ENCODE measurements around the gene FRMD8.

DNA sequence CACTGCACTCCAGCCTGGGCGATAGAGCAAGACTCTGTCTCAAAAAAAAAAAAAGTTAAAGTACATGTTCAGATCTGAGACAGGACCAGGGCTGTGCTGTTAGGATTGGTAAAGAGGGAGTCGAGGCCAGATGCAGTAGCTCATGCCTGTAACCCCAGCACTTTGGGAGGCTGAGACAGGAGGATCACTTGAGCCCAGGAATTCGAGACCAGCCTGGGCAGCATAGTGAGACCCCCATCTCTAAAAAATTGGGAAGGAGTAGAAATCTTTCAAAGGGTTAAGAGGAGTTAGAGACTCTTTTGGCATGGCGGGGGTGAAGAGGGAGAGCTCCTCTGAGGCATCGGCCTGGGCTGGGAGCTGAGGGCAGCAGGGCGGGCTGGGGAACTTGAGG lies 15.8 kb upstream of the FRMD8 start:
- TF ChIP-seq, protein P1, sequence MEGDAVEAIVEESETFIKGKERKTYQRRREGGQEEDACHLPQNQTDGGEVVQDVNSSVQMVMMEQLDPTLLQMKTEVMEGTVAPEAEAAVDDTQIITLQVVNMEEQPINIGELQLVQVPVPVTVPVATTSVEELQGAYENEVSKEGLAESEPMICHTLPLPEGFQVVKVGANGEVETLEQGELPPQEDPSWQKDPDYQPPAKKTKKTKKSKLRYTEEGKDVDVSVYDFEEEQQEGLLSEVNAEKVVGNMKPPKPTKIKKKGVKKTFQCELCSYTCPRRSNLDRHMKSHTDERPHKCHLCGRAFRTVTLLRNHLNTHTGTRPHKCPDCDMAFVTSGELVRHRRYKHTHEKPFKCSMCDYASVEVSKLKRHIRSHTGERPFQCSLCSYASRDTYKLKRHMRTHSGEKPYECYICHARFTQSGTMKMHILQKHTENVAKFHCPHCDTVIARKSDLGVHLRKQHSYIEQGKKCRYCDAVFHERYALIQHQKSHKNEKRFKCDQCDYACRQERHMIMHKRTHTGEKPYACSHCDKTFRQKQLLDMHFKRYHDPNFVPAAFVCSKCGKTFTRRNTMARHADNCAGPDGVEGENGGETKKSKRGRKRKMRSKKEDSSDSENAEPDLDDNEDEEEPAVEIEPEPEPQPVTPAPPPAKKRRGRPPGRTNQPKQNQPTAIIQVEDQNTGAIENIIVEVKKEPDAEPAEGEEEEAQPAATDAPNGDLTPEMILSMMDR (IDR thresholded peaks at IDR 0.05) = no peak
- no peak for TF ChIP-seq POLR2A (IDR thresholded peaks at IDR 0.05)
- no peak for TF ChIP-seq POLR2AphosphoS5 (IDR thresholded peaks at IDR 0.05)
